HepG2 (cell line): ENCODE data around the gene KANK3. TPM values are rescaled to one million over a fixed set of nuclear protein-coding genes. Genes with fewer than 3 reads are reported as not detected.

Experiments used
- BRCA1 ChIP-seq: sonication (generic); formaldehyde crosslinking; IDR thresholded peaks from 2 replicates; pipeline ENCODE4 v1.4.0; 2020; ENCODE audit warnings: missing genetic modification reagents
- DNMT3B ChIP-seq: conservative IDR thresholded peaks from 2 replicates; pipeline ENCODE4 v1.6.1; 2016; ENCODE audit warnings: missing biosample characterization, control low read depth
- GMEB2 ChIP-seq: IDR thresholded peaks from 2 replicates; pipeline ENCODE4 v1.6.1; 2016; ENCODE audit warnings: missing biosample characterization, missing genetic modification reagents, low read depth
- GPBP1L1 ChIP-seq: sonication (generic); formaldehyde crosslinking; IDR thresholded peaks from 2 replicates; pipeline ENCODE4 v1.5.0; 2020; ENCODE audit warnings: mild to moderate bottlenecking, missing genetic modification reagents
- HES4 ChIP-seq: sonication (generic); formaldehyde crosslinking; IDR thresholded peaks from 2 replicates; pipeline ENCODE4 v1.9.0; 2021; ENCODE audit warnings: mild to moderate bottlenecking, missing genetic modification reagents, borderline replicate concordance
- HIC2 ChIP-seq: sonication (generic); formaldehyde crosslinking; IDR thresholded peaks from 2 replicates; pipeline ENCODE4 v1.9.0; 2022; ENCODE audit warnings: low read depth, missing genetic modification reagents
- HOXA3 ChIP-seq: sonication (generic); formaldehyde crosslinking; IDR thresholded peaks from 2 replicates; pipeline ENCODE4 v1.5.0; 2020; ENCODE audit warnings: missing genetic modification reagents
- NFAT5 ChIP-seq: sonication (generic); formaldehyde crosslinking; IDR thresholded peaks from 2 replicates; pipeline ENCODE4 v1.4.0; 2020; ENCODE audit warnings: missing genetic modification reagents
- PCBP2 ChIP-seq: fragments of 200-400 bp; formaldehyde crosslinking; optimal IDR thresholded peaks from 2 replicates; pipeline ENCODE3; 2018; ENCODE audit warnings: low read length, low read depth; ENCODE audit not compliant: poor library complexity, severe bottlenecking
- PHB2 ChIP-seq: fragments of 450-650 bp; IDR thresholded peaks from 2 replicates; pipeline ENCODE4 v1.6.1; 2018; ENCODE audit not compliant: partially characterized antibody
- SP1 ChIP-seq, 2 experiments: fragments of 450-650 bp in 1 of 2; sonication (generic) in 1 of 2; formaldehyde crosslinking in 1 of 2; IDR thresholded peaks; 2 replicates each; pipeline versions ENCODE4 v1.4.0 to v1.6.1; 2016 to 2020; ENCODE audit warnings: missing genetic modification reagents in 1 of 2
- TCF7 ChIP-seq: sonication (generic); IDR thresholded peaks from 2 replicates; pipeline ENCODE4 v1.6.1; 2016; ENCODE audit warnings: antibody characterized with exemption, low read depth
- ZBTB7A ChIP-seq: sonication (generic); formaldehyde crosslinking; IDR thresholded peaks from 2 replicates; pipeline ENCODE4 v1.8.0; 2022; ENCODE audit warnings: mild to moderate bottlenecking, missing genetic modification reagents
- ZNF460 ChIP-seq: sonication (generic); formaldehyde crosslinking; IDR thresholded peaks from 2 replicates; pipeline ENCODE4 v1.5.1; 2020; ENCODE audit warnings: missing genetic modification reagents, mild to moderate bottlenecking, borderline replicate concordance
- ZNF879 ChIP-seq: sonication (generic); formaldehyde crosslinking; IDR thresholded peaks from 2 replicates; pipeline ENCODE4 v1.8.1; 2023; ENCODE audit warnings: missing genetic modification reagents
- polyA plus RNA-seq, 8 experiments: library from polyadenylated mRNA; depleted of rRNA in 3 of 8; stranded (reverse) in 7 of 8; unstranded in 1 of 8; fragments of >200 nt; fragmentation: Illumina TruSeq in 4 of 8; extraction: Trizol in 4 of 8; gene quantifications; 2 replicates each; pipeline versions ENCODE4 v1.2.1 to v1.2.3, GENCODE V29; 2011 to 2016; ENCODE audit warnings: low read depth in 4 of 8, missing spikeins in 1 of 8, mixed read lengths in 1 of 8; ENCODE audit not compliant: insufficient read depth in 1 of 8
- total RNA-seq, 5 experiments: library from RNA; depleted of rRNA; stranded (reverse); fragments of >200 nt; fragmentation: Illumina TruSeq; extraction: Trizol; gene quantifications; 2 replicates each; pipeline ENCODE4 v1.2.3, GENCODE V29; 2016; ENCODE audit warnings: low read depth in 1 of 5

KANK3 gene
- total and polyA plus RNA-seq, 2 of the 13 experiments (the other 11 are each of a cell fraction or from before 2014, with no cell fraction given) = 0.15 to 0.20 TPM

- TF ChIP-seq PCBP2 (no peak), ZNF879 (peak; percentile 93; the same call in 1 of the 2 replicates), ZBTB7A (peak; percentile 95), HOXA3 (CRISPR knock-in tag) (peak; percentile 92), ZNF460 (CRISPR knock-in tag) (no peak), HIC2 (no peak), DNMT3B (CRISPR knock-in tag) (no peak), SP1 (IDR thresholded peaks at IDR 0.05) (no peak), SP1 (CRISPR knock-in tag; IDR thresholded peaks at IDR 0.05) (peak; percentile 49; the same call in 1 of the 2 replicates), PHB2 (no peak), GMEB2 (CRISPR knock-in tag) (peak; percentile 22; the same call in 1 of the 2 replicates), BRCA1 (peak; percentile 92; the same call in 1 of the 2 replicates), GPBP1L1 (no peak), TCF7 (0 out of 2 replicates have a peak, but pooled peaks have one; percentile 24), NFAT5 (CRISPR knock-in tag) (peak; percentile 95), HES4 (no peak)
Measured at GRCh38 chr19:8307965-8308866, 34.8 kb downstream of the KANK3 start, which contains the start of gene CD320 (continued).
